Upper lobe of left lung (tissue), 6 donors: ENCODE measurements around the gene GMDS. TPM values are rescaled to one million over a fixed set of nuclear protein-coding genes. Genes with fewer than 3 reads are reported as not detected.

ENCODE experiments used
- ATAC-seq, 2 donors: fragments of 200-7000 bp; cut with Tn5 transposase; one replicate each; pipeline ENCODE4 v1.9.1; 2022; ENCODE audit warnings: mild to moderate bottlenecking in 2 of 2, moderate library complexity in 2 of 2; ENCODE audit not compliant: low FRiP score in 2 of 2
- DNase-seq, 2 donors: peaks; one replicate each; pipeline ENCODE4 v3.0.0-alpha.2; 2019 to 2020
- H3K27ac ChIP-seq, 4 donors: fragments of 200-600 bp; sonication (generic); one replicate each; pipeline ENCODE4 v1.5.1; 2016 to 2019
- H3K27me3 ChIP-seq, 4 donors: fragments of 200-600 bp; sonication (generic); one replicate each; pipeline ENCODE4 v1.5.1; 2017 to 2019
- H3K36me3 ChIP-seq, 4 donors: fragments of 200-600 bp; sonication (generic); one replicate each; pipeline ENCODE4 v1.5.1; 2016 to 2019
- H3K4me1 ChIP-seq, 4 donors: fragments of 200-600 bp; sonication (generic); one replicate each; pipeline ENCODE4 v1.5.1; 2018 to 2019
- H3K4me3 ChIP-seq, 4 donors: fragments of 200-600 bp; sonication (generic); one replicate each; pipeline ENCODE4 v1.5.1; 2017 to 2019; ENCODE audit warnings: mild to moderate bottlenecking in 2 of 4, moderate library complexity in 1 of 4
- H3K9me3 ChIP-seq, 4 donors: fragments of 200-600 bp; sonication (generic); one replicate each; pipeline ENCODE4 v1.5.1; 2018 to 2019
- EP300 ChIP-seq, 4 donors: sonication (generic); formaldehyde crosslinking; IDR thresholded peaks; one replicate each; pipeline ENCODE4 v1.5.1; 2017; ENCODE audit warnings: antibody characterized with exemption in 4 of 4, control low read depth in 2 of 4
- POLR2A ChIP-seq, 4 donors: fragments of 450-650 bp; IDR thresholded peaks; one replicate each; pipeline ENCODE4 v1.5.1; 2016 to 2017; ENCODE audit warnings: antibody characterized with exemption in 4 of 4, mild to moderate bottlenecking in 2 of 4
- POLR2AphosphoS5 ChIP-seq, 2 donors: sonication (generic); formaldehyde crosslinking; IDR thresholded peaks; one replicate each; pipeline ENCODE4 v1.5.1; 2017; ENCODE audit warnings: antibody characterized with exemption in 2 of 2
- WGBS, 2 donors: methylation state at CpG; one replicate each; pipeline ENCODE4 v1.1.5; 2017 to 2018; 5-methylcytosine and 5-hydroxymethylcytosine counted together
- total RNA-seq, 6 donors: library from RNA; depleted of rRNA in 4 of 6; stranded (reverse); fragments of >200 nt in 4 of 6; gene quantifications; one replicate each; pipeline versions ENCODE4 v1.1.0 to v1.2.1, GENCODE V29; 2016 to 2021
- TF ChIP-seq, protein P1 (sequence below), 6 experiments: fragments of 450-650 bp in 4 of 6; fragments of 200-600 bp in 2 of 6; sonication (generic) in 2 of 6; IDR thresholded peaks; one replicate each; pipeline ENCODE4 v1.5.1; 2016 to 2019; ENCODE audit warnings: antibody characterized with exemption in 6 of 6
- donor health status: DM: no; HTN: no; CAD: no; lungs with moderate emphysema.
- donor health status: DM: no; HTN: yes; CAD: no; lungs with severe emphysema.

GMDS gene
- total RNA-seq, 6 donors from 2014 or later = 7.6 to 17.8 (median 14.1) TPM

DNA sequence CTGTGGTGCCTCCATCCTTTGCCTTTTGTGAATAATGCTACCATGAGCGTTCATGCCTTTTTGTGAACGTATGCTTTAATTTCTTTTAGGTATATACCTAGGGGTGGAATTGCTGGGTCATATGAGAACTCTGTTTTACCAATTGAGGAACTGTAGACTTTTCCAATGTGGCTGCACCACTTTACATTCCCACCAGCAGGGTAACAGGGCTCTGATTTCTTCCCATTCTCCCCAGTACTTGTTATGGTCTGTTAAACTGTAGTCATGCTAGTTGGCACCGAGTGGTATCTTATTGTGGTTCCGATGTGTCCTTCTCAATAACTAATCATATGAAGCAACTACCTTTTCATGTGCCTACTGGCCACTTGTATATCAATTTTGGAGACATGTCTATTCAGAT is 312.1 kb downstream of the GMDS start:
- ATAC-seq (no peak), DNase-seq (no peak)
- Histone ChIP-seq H3K27ac (no peak overlapping the region), H3K36me3 (no peaks in the 10 kb centered on the region), H3K4me3 (no peak overlapping the region), H3K4me1 (no peaks in the 10 kb centered on the region), H3K27me3 (no peaks in the 10 kb centered on the region), H3K9me3 (no peaks in the 10 kb centered on the region)
- WGBS, 2 donors = 92 to 96% methylated on average over 4 of the region's 4 CpGs
- TF ChIP-seq, protein P1, sequence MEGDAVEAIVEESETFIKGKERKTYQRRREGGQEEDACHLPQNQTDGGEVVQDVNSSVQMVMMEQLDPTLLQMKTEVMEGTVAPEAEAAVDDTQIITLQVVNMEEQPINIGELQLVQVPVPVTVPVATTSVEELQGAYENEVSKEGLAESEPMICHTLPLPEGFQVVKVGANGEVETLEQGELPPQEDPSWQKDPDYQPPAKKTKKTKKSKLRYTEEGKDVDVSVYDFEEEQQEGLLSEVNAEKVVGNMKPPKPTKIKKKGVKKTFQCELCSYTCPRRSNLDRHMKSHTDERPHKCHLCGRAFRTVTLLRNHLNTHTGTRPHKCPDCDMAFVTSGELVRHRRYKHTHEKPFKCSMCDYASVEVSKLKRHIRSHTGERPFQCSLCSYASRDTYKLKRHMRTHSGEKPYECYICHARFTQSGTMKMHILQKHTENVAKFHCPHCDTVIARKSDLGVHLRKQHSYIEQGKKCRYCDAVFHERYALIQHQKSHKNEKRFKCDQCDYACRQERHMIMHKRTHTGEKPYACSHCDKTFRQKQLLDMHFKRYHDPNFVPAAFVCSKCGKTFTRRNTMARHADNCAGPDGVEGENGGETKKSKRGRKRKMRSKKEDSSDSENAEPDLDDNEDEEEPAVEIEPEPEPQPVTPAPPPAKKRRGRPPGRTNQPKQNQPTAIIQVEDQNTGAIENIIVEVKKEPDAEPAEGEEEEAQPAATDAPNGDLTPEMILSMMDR (IDR thresholded peaks at IDR 0.05) = no peak
- no peak for TF ChIP-seq POLR2AphosphoS5 (IDR thresholded peaks at IDR 0.05)

GRCh38 chr6:1931817-1932216 is 313.6 kb downstream of the GMDS start:
- Histone ChIP-seq H3K36me3 (no peaks in the 10 kb centered on the region), H3K4me1 (no peaks in the 10 kb centered on the region), H3K27ac (no peak overlapping the region), H3K4me3 (no peak overlapping the region), H3K27me3 (no peaks in the 10 kb centered on the region), H3K9me3 (no peaks in the 10 kb centered on the region)
- DNase-seq (no peak), ATAC-seq (no peak)
- no peak for TF ChIP-seq POLR2AphosphoS5 (IDR thresholded peaks at IDR 0.05)
- no peak for TF ChIP-seq POLR2A (IDR thresholded peaks at IDR 0.05)
- no peak for TF ChIP-seq EP300 (IDR thresholded peaks at IDR 0.05)
- TF ChIP-seq, protein P1 (IDR thresholded peaks at IDR 0.05) = no peak
- 95 to 99% methylated on average over 5 of the region's 5 CpGs for WGBS, 2 donors

- Histone ChIP-seq H3K27me3 (no peaks in the 10 kb centered on the region), H3K4me3 (no peak overlapping the region), H3K27ac (no peak overlapping the region), H3K9me3 (no peaks in the 10 kb centered on the region), H3K4me1 (no peaks in the 10 kb centered on the region), H3K36me3 (no peaks in the 10 kb centered on the region)
- no peak for TF ChIP-seq POLR2AphosphoS5 (IDR thresholded peaks at IDR 0.05)
- TF ChIP-seq POLR2A (IDR thresholded peaks at IDR 0.05) = no peak
- TF ChIP-seq EP300 (IDR thresholded peaks at IDR 0.05) = no peak
- TF ChIP-seq, protein P1 (IDR thresholded peaks at IDR 0.05) = no peak
- ATAC-seq (no peak), DNase-seq (no peak)
- WGBS, 2 donors = 43 to 52% methylated on average over 2 of the region's 2 CpGs
These were observed 315.0 kb downstream of the GMDS start for GRCh38 chr6:1930356-1930755.

- H3K4me3 ChIP-seq = no peak overlapping the region
- ATAC-seq = no peak
- H3K27ac ChIP-seq = no peak overlapping the region
- no peak for TF ChIP-seq POLR2A (IDR thresholded peaks at IDR 0.05)
- no peak for TF ChIP-seq EP300 (IDR thresholded peaks at IDR 0.05)
- TF ChIP-seq POLR2AphosphoS5 (IDR thresholded peaks at IDR 0.05) = no peak
- TF ChIP-seq, protein P1 (IDR thresholded peaks at IDR 0.05) = no peak
- H3K4me1 ChIP-seq = no peaks in the 10 kb centered on the region
- no peaks in the 10 kb centered on the region for H3K9me3 ChIP-seq
- no peaks in the 10 kb centered on the region for H3K36me3 ChIP-seq
- DNase-seq = no peak
- no peaks in the 10 kb centered on the region for H3K27me3 ChIP-seq
- WGBS, 2 donors = 70 to 79% methylated on average over 9 of the region's 9 CpGs
These were observed 315.5 kb downstream of the GMDS start for GRCh38 chr6:1929931-1930330.

DNA sequence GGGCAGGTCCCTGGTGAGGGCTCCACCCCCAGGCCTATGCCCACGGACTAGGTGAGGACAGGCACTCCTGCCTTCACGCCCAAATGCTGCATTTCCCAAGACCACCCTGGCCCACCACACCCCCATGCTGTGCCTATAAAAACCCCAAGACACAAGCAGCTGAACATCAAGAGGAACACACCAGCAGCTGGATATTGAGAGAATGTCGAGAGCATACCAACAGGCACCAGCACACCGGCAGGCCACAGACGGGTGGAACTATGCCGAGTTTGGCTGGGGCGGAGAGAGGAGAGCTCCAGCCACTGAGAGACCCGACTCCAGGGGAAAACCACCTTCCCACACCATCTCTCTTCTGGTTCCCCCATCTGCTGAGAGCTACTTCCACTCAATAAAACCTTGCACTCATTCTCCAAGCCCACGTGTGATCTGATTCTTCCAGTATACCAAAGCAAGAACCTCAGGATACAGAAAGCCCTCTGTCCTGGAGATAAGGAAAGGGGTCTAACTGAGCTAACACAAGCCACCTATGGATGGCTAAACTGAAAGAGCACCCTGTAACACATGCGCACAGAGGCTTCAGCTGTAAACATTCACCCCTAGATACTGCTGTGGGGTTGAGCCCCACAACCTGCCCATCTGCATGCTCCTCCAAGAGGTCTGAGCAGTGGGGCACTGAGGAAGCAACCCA is 319.5 kb downstream of the GMDS start:
- H3K36me3 ChIP-seq = no peaks in the 10 kb centered on the region
- WGBS, 2 donors = 87 to 89% methylated on average over 9 to 10 of the region's 10 CpGs
- TF ChIP-seq POLR2AphosphoS5 (IDR thresholded peaks at IDR 0.05) (no peak), EP300 (IDR thresholded peaks at IDR 0.05) (no peak)
- no peaks in the 10 kb centered on the region for H3K9me3 ChIP-seq
- H3K4me3 ChIP-seq = no peak overlapping the region
- no peaks in the 10 kb centered on the region for H3K4me1 ChIP-seq
- H3K27ac ChIP-seq = no peak overlapping the region
- no peak for ATAC-seq
- H3K27me3 ChIP-seq = no peaks in the 10 kb centered on the region
- DNase-seq = no peak
